H1 (cell line): ENCODE measurements around the gene SSTR5. TPM values are rescaled to one million over a fixed set of nuclear protein-coding genes. Genes with fewer than 3 reads are reported as not detected.

Source experiments
- CTCF ChIA-PET: fragments of 300-600 bp; sonication (Branson Sonifier 250); formaldehyde crosslinking; loops from one replicate; lab custom pipeline; 2021; ENCODE audit not compliant: partially characterized antibody; lab: Charles Lee
- POLR2A ChIA-PET: fragments of 300-600 bp; sonication (Branson Sonifier 250); formaldehyde crosslinking; loops from one replicate; lab custom pipeline; 2021; ENCODE audit warnings: inconsistent platforms; ENCODE audit not compliant: partially characterized antibody; lab: Charles Lee
- DNase-seq, 2 experiments: peaks; one replicate each; pipeline versions ENCODE4 v3.0.0 to v3.0.0-alpha.2; 2010 to 2022; ENCODE audit warnings: low spot score in 2 of 2, low read depth in 1 of 2, mixed read lengths in 1 of 2
- FAIRE-seq: peaks from 2 replicates; lab custom pipeline; 2011; peaks lifted over from hg19 to GRCh38; lab: Jason Lieb, UNC
- H2AFZ ChIP-seq: 2 replicates; pipeline ENCODE4 v1.8.1; 2012; ENCODE audit warnings: low read length, inconsistent platforms
- H2AK5ac ChIP-seq: 2 replicates; pipeline ENCODE4 v1.6.1; 2013; ENCODE audit warnings: low read depth, low read length
- H2BK120ac ChIP-seq: replicated peaks from 2 replicates; pipeline ENCODE3; 2013; ENCODE audit warnings: low read depth, low read length, inconsistent platforms
- H2BK12ac ChIP-seq: 2 replicates; pipeline ENCODE4 v1.6.1; 2013; ENCODE audit warnings: low read depth, low read length
- H2BK15ac ChIP-seq: 2 replicates; pipeline ENCODE4 v1.6.1; 2013; ENCODE audit warnings: low read length
- H2BK20ac ChIP-seq: 2 replicates; pipeline ENCODE4 v1.6.1; 2013; ENCODE audit warnings: low read length
- H2BK5ac ChIP-seq: 2 replicates; pipeline ENCODE4 v1.6.1; 2013; ENCODE audit warnings: low read depth, low read length
- H3K14ac ChIP-seq: 2 replicates; pipeline ENCODE4 v1.6.1; 2013; ENCODE audit warnings: inconsistent platforms; ENCODE audit not compliant: insufficient read length
- H3K18ac ChIP-seq: 2 replicates; pipeline ENCODE4 v1.6.1; 2013; ENCODE audit warnings: low read length; ENCODE audit errors: extremely low read depth
- H3K23ac ChIP-seq: 2 replicates; pipeline ENCODE4 v1.6.1; 2013; ENCODE audit warnings: inconsistent platforms; ENCODE audit not compliant: insufficient read length
- H3K23me2 ChIP-seq: 2 replicates; pipeline ENCODE4 v1.6.1; 2013; ENCODE audit warnings: low read depth, low read length
- H3K27ac ChIP-seq: 2 replicates; pipeline ENCODE4 v1.6.1; 2011; ENCODE audit warnings: low read depth, low read length, inconsistent platforms
- H3K27me3 ChIP-seq, 4 experiments: replicated peaks in 1 of 4; 1 replicate in 1 of 4; 2 replicates in 3 of 4; pipeline versions ENCODE4 v1.6.1 to v1.8.1; 2011 to 2013; ENCODE audit warnings: low read length in 3 of 4, mild to moderate bottlenecking in 3 of 4, inconsistent platforms in 2 of 4, mixed read lengths in 2 of 4, moderate library complexity in 1 of 4; ENCODE audit not compliant: control insufficient read depth in 3 of 4, insufficient read depth in 3 of 4; ENCODE audit errors: extremely low read depth in 1 of 4
- H3K36me3 ChIP-seq, 4 experiments: 2 replicates each; pipeline versions ENCODE4 v1.6.1 to v1.8.1; 2011 to 2013; ENCODE audit warnings: mild to moderate bottlenecking in 4 of 4, low read length in 3 of 4, moderate library complexity in 2 of 4, control low read depth in 1 of 4, inconsistent platforms in 1 of 4; ENCODE audit not compliant: insufficient read depth in 4 of 4, control insufficient read depth in 2 of 4
- H3K4ac ChIP-seq: replicated peaks from 2 replicates; pipeline ENCODE3; 2013; ENCODE audit warnings: low read length, low read depth, mixed read lengths, inconsistent platforms; ENCODE audit not compliant: insufficient read length
- H3K4me1 ChIP-seq, 4 experiments: replicated peaks in 1 of 4; 1 replicate in 1 of 4; 2 replicates in 3 of 4; pipeline versions ENCODE4 v1.6.1 to v1.8.1; 2011 to 2013; ENCODE audit warnings: low read length in 3 of 4, inconsistent platforms in 2 of 4, mixed read lengths in 1 of 4; ENCODE audit not compliant: insufficient read depth in 4 of 4, control insufficient read depth in 3 of 4
- H3K4me2 ChIP-seq, 2 experiments: 2 replicates each; pipeline versions ENCODE4 v1.6.1 to v1.8.1; 2011 to 2013; ENCODE audit warnings: low read depth in 2 of 2, low read length in 2 of 2, control low read depth in 1 of 2, inconsistent platforms in 1 of 2, mild to moderate bottlenecking in 1 of 2; ENCODE audit not compliant: insufficient read depth in 1 of 2
- H3K4me3 ChIP-seq, 4 experiments: fragments of 200-600, 300-600 bp in 1 of 4; sonication (generic), shearing (Covaris generic), sonication (Bioruptor Twin) in 1 of 4; 2 replicates each; pipeline versions ENCODE4 v1.5.1 to v1.8.1; 2011 to 2016; ENCODE audit warnings: low read length in 4 of 4, low read depth in 3 of 4, control low read depth in 2 of 4, inconsistent platforms in 2 of 4, mild to moderate bottlenecking in 2 of 4, mixed read lengths in 1 of 4, moderate library complexity in 1 of 4; ENCODE audit not compliant: insufficient read depth in 2 of 4; ENCODE audit errors: extremely low read depth in 1 of 4
- H3K56ac ChIP-seq: replicated peaks from 2 replicates; pipeline ENCODE3; 2013; ENCODE audit warnings: low read depth, mild to moderate bottlenecking, mixed read lengths, low read length, inconsistent platforms; ENCODE audit not compliant: insufficient read length
- H3K79me1 ChIP-seq: 2 replicates; pipeline ENCODE4 v1.6.1; 2013; ENCODE audit warnings: low read depth, low read length, control low read depth
- H3K79me2 ChIP-seq, 2 experiments: 2 replicates each; pipeline versions ENCODE4 v1.6.1 to v1.8.1; 2012 to 2013; ENCODE audit warnings: low read length in 2 of 2, mild to moderate bottlenecking in 2 of 2, inconsistent platforms in 1 of 2; ENCODE audit not compliant: insufficient read depth in 2 of 2, control insufficient read depth in 1 of 2
- H3K9ac ChIP-seq, 4 experiments: replicated peaks in 1 of 4; 1 replicate in 1 of 4; 2 replicates in 3 of 4; pipeline versions ENCODE4 v1.6.1 to v1.8.1; 2011 to 2013; ENCODE audit warnings: low read depth in 3 of 4, low read length in 3 of 4, control low read depth in 2 of 4, mild to moderate bottlenecking in 2 of 4, moderate library complexity in 2 of 4, inconsistent platforms in 1 of 4; ENCODE audit errors: extremely low read depth in 1 of 4
- H3K9me3 ChIP-seq, 2 experiments: 2 replicates each; pipeline versions ENCODE4 v1.6.1 to v1.8.1; 2012 to 2013; ENCODE audit warnings: mild to moderate bottlenecking in 2 of 2, moderate library complexity in 2 of 2, control low read depth in 1 of 2, inconsistent platforms in 1 of 2, low read depth in 1 of 2, low read length in 1 of 2, mixed read lengths in 1 of 2; ENCODE audit not compliant: insufficient read depth in 2 of 2
- H4K20me1 ChIP-seq, 2 experiments: replicated peaks in 1 of 2; 2 replicates each; pipeline versions ENCODE3 to v1.8.1; 2011 to 2013; ENCODE audit warnings: inconsistent platforms in 2 of 2, low read length in 2 of 2, mild to moderate bottlenecking in 1 of 2; ENCODE audit not compliant: insufficient read depth in 2 of 2, control insufficient read depth in 1 of 2
- H4K5ac ChIP-seq: 2 replicates; pipeline ENCODE4 v1.6.1; 2013; ENCODE audit warnings: low read length, low read depth, mixed read lengths, inconsistent platforms; ENCODE audit not compliant: insufficient read length
- H4K8ac ChIP-seq: 2 replicates; pipeline ENCODE4 v1.8.0; 2013; ENCODE audit warnings: mild to moderate bottlenecking, moderate library complexity, low read length, inconsistent platforms; ENCODE audit not compliant: insufficient read depth; ENCODE audit errors: extremely low read depth
- H4K91ac ChIP-seq: replicated peaks from 2 replicates; pipeline ENCODE3; 2013; ENCODE audit warnings: low read length, mixed read lengths, inconsistent platforms; ENCODE audit not compliant: insufficient read length
- ASH2L ChIP-seq: fragments of 200-600, 300-600 bp; sonication (generic); IDR thresholded peaks from one replicate; pipeline ENCODE4 v1.7.1; 2017; ENCODE audit warnings: low read length
- CBX5 ChIP-seq: fragments of 300-800, 300-1000 bp; sonication (generic); IDR thresholded peaks from 2 replicates; pipeline ENCODE4 v1.7.1; 2016; ENCODE audit warnings: antibody characterized with exemption, low read length, low read depth
- CEBPB ChIP-seq: IDR thresholded peaks from 2 replicates; pipeline ENCODE4 v1.6.1; 2012; ENCODE audit warnings: low read depth, low read length
- CTCF ChIP-seq, 3 experiments: IDR thresholded peaks; 1 replicate in 2 of 3; 2 replicates in 1 of 3; pipeline versions ENCODE4 v1.5.1 to v1.6.1; 2011; ENCODE audit warnings: low read length in 3 of 3, mild to moderate bottlenecking in 3 of 3, inconsistent platforms in 2 of 3, low read depth in 1 of 3, moderate library complexity in 1 of 3; ENCODE audit not compliant: insufficient read depth in 1 of 3; ENCODE audit errors: control extremely low read depth in 1 of 3
- FOSL1 ChIP-seq: IDR thresholded peaks from 2 replicates; pipeline ENCODE4 v1.6.1; 2011; ENCODE audit warnings: mild to moderate bottlenecking, low read depth, low read length, moderate library complexity; ENCODE audit not compliant: insufficient read depth
- GTF2F1 ChIP-seq: IDR thresholded peaks from 2 replicates; pipeline ENCODE4 v1.6.1; 2012; ENCODE audit warnings: low read depth, low read length, improper control_type of control experiment, borderline replicate concordance
- JUN ChIP-seq: IDR thresholded peaks from 2 replicates; pipeline ENCODE4 v1.6.1; 2011; ENCODE audit warnings: low read depth, mild to moderate bottlenecking, improper control_type of control experiment, low read length
- KDM5A ChIP-seq: fragments of 200-600 bp; IDR thresholded peaks from 2 replicates; pipeline ENCODE4 v1.7.1; 2012; ENCODE audit warnings: mild to moderate bottlenecking, low read length, inconsistent platforms, mixed read lengths
- MAFK ChIP-seq: IDR thresholded peaks from 2 replicates; pipeline ENCODE4 v1.6.1; 2012; ENCODE audit warnings: low read depth, mild to moderate bottlenecking, improper control_type of control experiment, low read length
- RXRA ChIP-seq: IDR thresholded peaks from 2 replicates; pipeline ENCODE4 v1.6.1; 2011; ENCODE audit warnings: low read depth, mild to moderate bottlenecking, low read length, moderate library complexity; ENCODE audit not compliant: insufficient read depth
- SP1 ChIP-seq: IDR thresholded peaks from 2 replicates; pipeline ENCODE4 v1.6.1; 2011; ENCODE audit warnings: low read depth, low read length
- WGBS, 2 experiments: shearing (Covaris generic) in 1 of 2; methylation state at CpG; one replicate each; pipeline versions ENCODE4 v1.1.6 to v1.1.7; 2013 to 2015; ENCODE audit warnings: low lambda C conversion rate in 2 of 2, mixed read lengths in 2 of 2, inconsistent platforms in 1 of 2, low coverage in 1 of 2, missing lambda C conversion rate in 1 of 2; ENCODE audit not compliant: insufficient replicate concordance in 2 of 2, insufficient coverage in 1 of 2, insufficient read length in 1 of 2; ENCODE audit errors: extremely low coverage in 1 of 2, missing lambda C conversion rate in 1 of 2; 5-methylcytosine and 5-hydroxymethylcytosine counted together
- polyA plus RNA-seq, 7 experiments: library from polyadenylated mRNA; depleted of rRNA in 3 of 7; stranded (reverse) in 5 of 7; unstranded in 2 of 7; fragments of >200 nt in 5 of 7; fragments of 200-250 nt in 2 of 7; gene quantifications; 1 replicate in 5 of 7; 2 replicates in 1 of 7; 4 replicates in 1 of 7; pipeline versions ENCODE4 v1.2.1 to v1.2.3, GENCODE V29; 2011 to 2013; ENCODE audit warnings: missing spikeins in 2 of 7, mixed read lengths in 2 of 7
- total RNA-seq: library from RNA; stranded (reverse); fragmentation: NEBNext Ultra II Directional; extraction: Animal tissue kit (Norgen Biotek cat#: 25700); gene quantifications from 2 replicates; pipeline ENCODE4 v1.2.1, GENCODE V29; 2021

The SSTR5 gene
- total and polyA plus RNA-seq, 2 of the 8 experiments (the other 6 are each of a cell fraction or from before 2014, with no cell fraction given): 0.56 to 0.60 TPM

GRCh38 chr16:1084971-1085370 lies 12.4 kb downstream of the SSTR5 start:
- no peak overlapping the region for H3K4me3 ChIP-seq
- no peak overlapping the region for H2BK15ac ChIP-seq
- H2BK5ac ChIP-seq: no peak overlapping the region
- no peak overlapping the region for H3K56ac ChIP-seq
- H4K20me1 ChIP-seq: no peaks in the 10 kb centered on the region
- no peak for TF ChIP-seq FOSL1
- TF ChIP-seq GTF2F1: no peak
- TF ChIP-seq CBX5: no peak
- TF ChIP-seq MAFK: no peak
- TF ChIP-seq ASH2L: no peak
- no peak for TF ChIP-seq CEBPB
- no peak for TF ChIP-seq JUN
- no peak for TF ChIP-seq SP1
- no peak for TF ChIP-seq KDM5A
- TF ChIP-seq CTCF (IDR thresholded peaks at IDR 0.05; ENCODE audit: control extremely low read depth in 1 of 3, insufficient read depth in 1 of 3, low read depth in 1 of 3, low read length in 3 of 3): no peak
- TF ChIP-seq RXRA: no peak
- no peak overlapping the region for H2AFZ ChIP-seq
- H3K79me1 ChIP-seq: no peaks in the 10 kb centered on the region
- no peak for DNase-seq
- peaks cover 0 to 2% (median under 1%) of the 10 kb centered on the region in 4 experiments; a peak in 4 of 7 replicates for H3K4me1 ChIP-seq
- H3K18ac ChIP-seq: no peak overlapping the region
- H3K14ac ChIP-seq: no peak overlapping the region
- no peaks in the 10 kb centered on the region for H3K36me3 ChIP-seq
- H4K8ac ChIP-seq: no peak overlapping the region
- no peaks in the 10 kb centered on the region for H3K79me2 ChIP-seq
- H3K23me2 ChIP-seq: no peaks in the 10 kb centered on the region
- H2BK20ac ChIP-seq: no peak overlapping the region
- no peak overlapping the region for H2BK12ac ChIP-seq
- POLR2A ChIA-PET: interaction anchor here (0.6 kb wide), 1 partner anchor 25 kb away, joined by 4 read pairs; no protein-coding TSS in a partner anchor
- no peaks in the 10 kb centered on the region for H3K27me3 ChIP-seq
- H3K4ac ChIP-seq: no peak overlapping the region
- CTCF ChIA-PET: interaction anchor here (0.6 to 1.1 kb wide), 2 partner anchors 18 to 160 kb away, joined by 3 to 6 read pairs; no protein-coding TSS in a partner anchor
- H3K4me2 ChIP-seq: no peak overlapping the region
- no peak overlapping the region for H2AK5ac ChIP-seq
- H4K91ac ChIP-seq: no peak overlapping the region
- 89% methylated on average over 6 of the region's 6 CpGs; no CpG with 5 or more reads in 1 of the 2 experiments for WGBS, 2 experiments
- no peak for FAIRE-seq
- no peak overlapping the region for H3K9ac ChIP-seq
- H4K5ac ChIP-seq: no peak overlapping the region
- H3K9me3 ChIP-seq: peaks cover 4 to 7% of the 10 kb centered on the region in 2 experiments; a peak in 3 of 4 replicates
- H3K23ac ChIP-seq: no peak overlapping the region
- H3K27ac ChIP-seq: no peak overlapping the region
- no peak overlapping the region for H2BK120ac ChIP-seq
